ENCODE data around the gene VSTM4. TPM values are rescaled to one million over a fixed set of nuclear protein-coding genes. Genes with fewer than 3 reads are reported as not detected.

The VSTM4 gene
- total and polyA plus RNA-seq, 9 of the 15 experiments (the other 6 are each of a cell fraction or from before 2014, with no cell fraction given) = 1.0 to 7.9 (median 3.0) TPM

DNA sequence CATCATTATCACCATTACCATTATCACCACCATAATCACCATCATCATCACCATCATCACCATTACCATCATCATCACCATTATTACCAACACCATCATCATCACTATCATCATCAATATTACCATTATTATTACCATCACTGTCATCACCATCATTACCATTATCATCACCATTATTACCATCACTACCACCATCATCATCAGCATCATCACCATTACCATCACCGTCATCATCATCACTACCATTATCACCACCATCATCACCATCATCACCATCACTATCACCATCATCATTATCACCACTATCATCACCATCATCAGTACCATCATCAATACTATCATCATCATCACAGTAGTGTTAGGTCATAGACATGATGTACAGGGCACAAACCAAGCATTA, 81.4 kb downstream of the VSTM4 start (continued):
- TF ChIP-seq, protein P1, sequence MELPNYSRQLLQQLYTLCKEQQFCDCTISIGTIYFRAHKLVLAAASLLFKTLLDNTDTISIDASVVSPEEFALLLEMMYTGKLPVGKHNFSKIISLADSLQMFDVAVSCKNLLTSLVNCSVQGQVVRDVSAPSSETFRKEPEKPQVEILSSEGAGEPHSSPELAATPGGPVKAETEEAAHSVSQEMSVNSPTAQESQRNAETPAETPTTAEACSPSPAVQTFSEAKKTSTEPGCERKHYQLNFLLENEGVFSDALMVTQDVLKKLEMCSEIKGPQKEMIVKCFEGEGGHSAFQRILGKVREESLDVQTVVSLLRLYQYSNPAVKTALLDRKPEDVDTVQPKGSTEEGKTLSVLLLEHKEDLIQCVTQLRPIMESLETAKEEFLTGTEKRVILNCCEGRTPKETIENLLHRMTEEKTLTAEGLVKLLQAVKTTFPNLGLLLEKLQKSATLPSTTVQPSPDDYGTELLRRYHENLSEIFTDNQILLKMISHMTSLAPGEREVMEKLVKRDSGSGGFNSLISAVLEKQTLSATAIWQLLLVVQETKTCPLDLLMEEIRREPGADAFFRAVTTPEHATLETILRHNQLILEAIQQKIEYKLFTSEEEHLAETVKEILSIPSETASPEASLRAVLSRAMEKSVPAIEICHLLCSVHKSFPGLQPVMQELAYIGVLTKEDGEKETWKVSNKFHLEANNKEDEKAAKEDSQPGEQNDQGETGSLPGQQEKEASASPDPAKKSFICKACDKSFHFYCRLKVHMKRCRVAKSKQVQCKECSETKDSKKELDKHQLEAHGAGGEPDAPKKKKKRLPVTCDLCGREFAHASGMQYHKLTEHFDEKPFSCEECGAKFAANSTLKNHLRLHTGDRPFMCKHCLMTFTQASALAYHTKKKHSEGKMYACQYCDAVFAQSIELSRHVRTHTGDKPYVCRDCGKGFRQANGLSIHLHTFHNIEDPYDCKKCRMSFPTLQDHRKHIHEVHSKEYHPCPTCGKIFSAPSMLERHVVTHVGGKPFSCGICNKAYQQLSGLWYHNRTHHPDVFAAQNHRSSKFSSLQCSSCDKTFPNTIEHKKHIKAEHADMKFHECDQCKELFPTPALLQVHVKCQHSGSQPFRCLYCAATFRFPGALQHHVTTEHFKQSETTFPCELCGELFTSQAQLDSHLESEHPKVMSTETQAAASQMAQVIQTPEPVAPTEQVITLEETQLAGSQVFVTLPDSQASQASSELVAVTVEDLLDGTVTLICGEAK (IDR thresholded peaks at IDR 0.05) = no peak
- TF ChIP-seq, protein P1 (CRISPR knock-in tag; IDR thresholded peaks at IDR 0.05) = no peak
- TF ChIP-seq, protein P2, sequence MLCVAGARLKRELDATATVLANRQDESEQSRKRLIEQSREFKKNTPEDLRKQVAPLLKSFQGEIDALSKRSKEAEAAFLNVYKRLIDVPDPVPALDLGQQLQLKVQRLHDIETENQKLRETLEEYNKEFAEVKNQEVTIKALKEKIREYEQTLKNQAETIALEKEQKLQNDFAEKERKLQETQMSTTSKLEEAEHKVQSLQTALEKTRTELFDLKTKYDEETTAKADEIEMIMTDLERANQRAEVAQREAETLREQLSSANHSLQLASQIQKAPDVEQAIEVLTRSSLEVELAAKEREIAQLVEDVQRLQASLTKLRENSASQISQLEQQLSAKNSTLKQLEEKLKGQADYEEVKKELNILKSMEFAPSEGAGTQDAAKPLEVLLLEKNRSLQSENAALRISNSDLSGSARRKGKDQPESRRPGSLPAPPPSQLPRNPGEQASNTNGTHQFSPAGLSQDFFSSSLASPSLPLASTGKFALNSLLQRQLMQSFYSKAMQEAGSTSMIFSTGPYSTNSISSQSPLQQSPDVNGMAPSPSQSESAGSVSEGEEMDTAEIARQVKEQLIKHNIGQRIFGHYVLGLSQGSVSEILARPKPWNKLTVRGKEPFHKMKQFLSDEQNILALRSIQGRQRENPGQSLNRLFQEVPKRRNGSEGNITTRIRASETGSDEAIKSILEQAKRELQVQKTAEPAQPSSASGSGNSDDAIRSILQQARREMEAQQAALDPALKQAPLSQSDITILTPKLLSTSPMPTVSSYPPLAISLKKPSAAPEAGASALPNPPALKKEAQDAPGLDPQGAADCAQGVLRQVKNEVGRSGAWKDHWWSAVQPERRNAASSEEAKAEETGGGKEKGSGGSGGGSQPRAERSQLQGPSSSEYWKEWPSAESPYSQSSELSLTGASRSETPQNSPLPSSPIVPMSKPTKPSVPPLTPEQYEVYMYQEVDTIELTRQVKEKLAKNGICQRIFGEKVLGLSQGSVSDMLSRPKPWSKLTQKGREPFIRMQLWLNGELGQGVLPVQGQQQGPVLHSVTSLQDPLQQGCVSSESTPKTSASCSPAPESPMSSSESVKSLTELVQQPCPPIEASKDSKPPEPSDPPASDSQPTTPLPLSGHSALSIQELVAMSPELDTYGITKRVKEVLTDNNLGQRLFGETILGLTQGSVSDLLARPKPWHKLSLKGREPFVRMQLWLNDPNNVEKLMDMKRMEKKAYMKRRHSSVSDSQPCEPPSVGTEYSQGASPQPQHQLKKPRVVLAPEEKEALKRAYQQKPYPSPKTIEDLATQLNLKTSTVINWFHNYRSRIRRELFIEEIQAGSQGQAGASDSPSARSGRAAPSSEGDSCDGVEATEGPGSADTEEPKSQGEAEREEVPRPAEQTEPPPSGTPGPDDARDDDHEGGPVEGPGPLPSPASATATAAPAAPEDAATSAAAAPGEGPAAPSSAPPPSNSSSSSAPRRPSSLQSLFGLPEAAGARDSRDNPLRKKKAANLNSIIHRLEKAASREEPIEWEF (CRISPR knock-in tag; IDR thresholded peaks at IDR 0.05) = no peak
- TF ChIP-seq, protein P3, sequence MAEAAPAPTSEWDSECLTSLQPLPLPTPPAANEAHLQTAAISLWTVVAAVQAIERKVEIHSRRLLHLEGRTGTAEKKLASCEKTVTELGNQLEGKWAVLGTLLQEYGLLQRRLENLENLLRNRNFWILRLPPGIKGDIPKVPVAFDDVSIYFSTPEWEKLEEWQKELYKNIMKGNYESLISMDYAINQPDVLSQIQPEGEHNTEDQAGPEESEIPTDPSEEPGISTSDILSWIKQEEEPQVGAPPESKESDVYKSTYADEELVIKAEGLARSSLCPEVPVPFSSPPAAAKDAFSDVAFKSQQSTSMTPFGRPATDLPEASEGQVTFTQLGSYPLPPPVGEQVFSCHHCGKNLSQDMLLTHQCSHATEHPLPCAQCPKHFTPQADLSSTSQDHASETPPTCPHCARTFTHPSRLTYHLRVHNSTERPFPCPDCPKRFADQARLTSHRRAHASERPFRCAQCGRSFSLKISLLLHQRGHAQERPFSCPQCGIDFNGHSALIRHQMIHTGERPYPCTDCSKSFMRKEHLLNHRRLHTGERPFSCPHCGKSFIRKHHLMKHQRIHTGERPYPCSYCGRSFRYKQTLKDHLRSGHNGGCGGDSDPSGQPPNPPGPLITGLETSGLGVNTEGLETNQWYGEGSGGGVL (CRISPR knock-in tag; IDR thresholded peaks at IDR 0.05) = no peak
- TF ChIP-seq, protein P4, sequence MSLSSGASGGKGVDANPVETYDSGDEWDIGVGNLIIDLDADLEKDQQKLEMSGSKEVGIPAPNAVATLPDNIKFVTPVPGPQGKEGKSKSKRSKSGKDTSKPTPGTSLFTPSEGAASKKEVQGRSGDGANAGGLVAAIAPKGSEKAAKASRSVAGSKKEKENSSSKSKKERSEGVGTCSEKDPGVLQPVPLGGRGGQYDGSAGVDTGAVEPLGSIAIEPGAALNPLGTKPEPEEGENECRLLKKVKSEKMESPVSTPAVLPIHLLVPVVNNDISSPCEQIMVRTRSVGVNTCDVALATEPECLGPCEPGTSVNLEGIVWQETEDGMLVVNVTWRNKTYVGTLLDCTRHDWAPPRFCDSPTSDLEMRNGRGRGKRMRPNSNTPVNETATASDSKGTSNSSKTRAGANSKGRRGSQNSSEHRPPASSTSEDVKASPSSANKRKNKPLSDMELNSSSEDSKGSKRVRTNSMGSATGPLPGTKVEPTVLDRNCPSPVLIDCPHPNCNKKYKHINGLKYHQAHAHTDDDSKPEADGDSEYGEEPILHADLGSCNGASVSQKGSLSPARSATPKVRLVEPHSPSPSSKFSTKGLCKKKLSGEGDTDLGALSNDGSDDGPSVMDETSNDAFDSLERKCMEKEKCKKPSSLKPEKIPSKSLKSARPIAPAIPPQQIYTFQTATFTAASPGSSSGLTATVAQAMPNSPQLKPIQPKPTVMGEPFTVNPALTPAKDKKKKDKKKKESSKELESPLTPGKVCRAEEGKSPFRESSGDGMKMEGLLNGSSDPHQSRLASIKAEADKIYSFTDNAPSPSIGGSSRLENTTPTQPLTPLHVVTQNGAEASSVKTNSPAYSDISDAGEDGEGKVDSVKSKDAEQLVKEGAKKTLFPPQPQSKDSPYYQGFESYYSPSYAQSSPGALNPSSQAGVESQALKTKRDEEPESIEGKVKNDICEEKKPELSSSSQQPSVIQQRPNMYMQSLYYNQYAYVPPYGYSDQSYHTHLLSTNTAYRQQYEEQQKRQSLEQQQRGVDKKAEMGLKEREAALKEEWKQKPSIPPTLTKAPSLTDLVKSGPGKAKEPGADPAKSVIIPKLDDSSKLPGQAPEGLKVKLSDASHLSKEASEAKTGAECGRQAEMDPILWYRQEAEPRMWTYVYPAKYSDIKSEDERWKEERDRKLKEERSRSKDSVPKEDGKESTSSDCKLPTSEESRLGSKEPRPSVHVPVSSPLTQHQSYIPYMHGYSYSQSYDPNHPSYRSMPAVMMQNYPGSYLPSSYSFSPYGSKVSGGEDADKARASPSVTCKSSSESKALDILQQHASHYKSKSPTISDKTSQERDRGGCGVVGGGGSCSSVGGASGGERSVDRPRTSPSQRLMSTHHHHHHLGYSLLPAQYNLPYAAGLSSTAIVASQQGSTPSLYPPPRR (CRISPR knock-in tag; IDR thresholded peaks at IDR 0.05; ENCODE audit: borderline replicate concordance) = no peak
- no peak for TF ChIP-seq SMAD3 (CRISPR knock-in tag; conservative IDR thresholded peaks at IDR 0.05)
